ENCODE results near the gene IFT43. TPM values are rescaled to one million over a fixed set of nuclear protein-coding genes. Genes with fewer than 3 reads are reported as not detected.

The IFT43 gene
- total RNA-seq, 2 experiments from 2014 or later = 7.6 to 10.4 TPM

DNA sequence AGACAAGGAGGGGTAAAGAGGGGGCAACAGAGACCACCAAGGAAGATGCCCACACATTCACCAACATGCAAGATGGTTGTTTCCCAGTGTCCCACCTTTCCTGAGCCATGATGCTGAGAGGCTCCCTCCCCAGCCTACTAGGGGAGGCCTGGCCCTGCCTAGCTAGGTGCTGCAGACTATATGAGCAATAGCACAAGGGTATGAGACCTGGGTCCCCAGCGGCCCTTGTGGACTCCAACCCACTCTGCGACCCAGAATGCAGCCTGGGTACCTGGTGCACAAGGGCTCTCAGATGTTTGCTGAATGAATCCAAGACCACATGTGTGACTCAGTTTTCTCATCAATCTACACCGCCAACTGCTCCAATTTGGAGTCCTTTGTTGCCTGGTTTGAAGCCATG is 17.7 kb upstream of the IFT43 start:
- intact Hi-C loops (cut with micrococcal nuclease) = no loop called here
- ChIA-PET CTCF (interaction anchor here (1.2 to 4.7 kb wide), 2 partner anchors 15 to 61 kb away, joined by 3 to 16 read pairs; no protein-coding TSS in a partner anchor), POLR2A (interaction anchor here (1.2 kb wide), 1 partner anchor 81 kb away, joined by 4 read pairs; no protein-coding TSS in a partner anchor)
- Mint-ChIP-seq H3K4me3 (no peak overlapping the region), H3K27me3 (no peaks in the 10 kb centered on the region), H3K4me1 (ENCODE audit: low read depth) (no peaks in the 10 kb centered on the region), H3K9me3 (no peaks in the 10 kb centered on the region), H3K27ac (no peak overlapping the region), H3K36me3 (ENCODE audit: low read depth) (no peaks in the 10 kb centered on the region)
- ATAC-seq (no peak), DNase-seq (no peak)
- TF ChIP-seq, protein P1, sequence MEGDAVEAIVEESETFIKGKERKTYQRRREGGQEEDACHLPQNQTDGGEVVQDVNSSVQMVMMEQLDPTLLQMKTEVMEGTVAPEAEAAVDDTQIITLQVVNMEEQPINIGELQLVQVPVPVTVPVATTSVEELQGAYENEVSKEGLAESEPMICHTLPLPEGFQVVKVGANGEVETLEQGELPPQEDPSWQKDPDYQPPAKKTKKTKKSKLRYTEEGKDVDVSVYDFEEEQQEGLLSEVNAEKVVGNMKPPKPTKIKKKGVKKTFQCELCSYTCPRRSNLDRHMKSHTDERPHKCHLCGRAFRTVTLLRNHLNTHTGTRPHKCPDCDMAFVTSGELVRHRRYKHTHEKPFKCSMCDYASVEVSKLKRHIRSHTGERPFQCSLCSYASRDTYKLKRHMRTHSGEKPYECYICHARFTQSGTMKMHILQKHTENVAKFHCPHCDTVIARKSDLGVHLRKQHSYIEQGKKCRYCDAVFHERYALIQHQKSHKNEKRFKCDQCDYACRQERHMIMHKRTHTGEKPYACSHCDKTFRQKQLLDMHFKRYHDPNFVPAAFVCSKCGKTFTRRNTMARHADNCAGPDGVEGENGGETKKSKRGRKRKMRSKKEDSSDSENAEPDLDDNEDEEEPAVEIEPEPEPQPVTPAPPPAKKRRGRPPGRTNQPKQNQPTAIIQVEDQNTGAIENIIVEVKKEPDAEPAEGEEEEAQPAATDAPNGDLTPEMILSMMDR (IDR thresholded peaks at IDR 0.05) = no peak

DNA sequence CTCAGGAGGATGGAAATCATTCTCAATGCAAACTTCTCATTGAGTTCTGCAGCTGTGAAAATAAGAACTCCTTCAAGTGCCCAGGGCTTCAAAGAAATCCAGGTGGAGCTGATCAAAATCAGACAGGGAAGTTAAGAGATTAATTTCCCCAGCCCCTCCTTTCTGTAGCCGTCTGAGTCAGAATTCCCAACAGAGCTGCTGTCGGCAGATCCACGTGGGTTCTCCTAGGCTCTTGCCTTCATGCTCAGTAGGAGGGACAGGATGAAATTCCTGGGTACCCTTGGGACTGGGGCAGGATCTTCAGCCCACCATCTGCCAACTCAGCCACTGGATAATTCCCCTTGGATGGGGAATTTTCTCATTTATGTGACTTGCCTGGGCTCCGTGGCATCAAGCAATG is 17.1 kb upstream of the IFT43 start:
- H3K27ac Mint-ChIP-seq = no peak overlapping the region
- H3K4me1 Mint-ChIP-seq (ENCODE audit: low read depth) = no peaks in the 10 kb centered on the region
- ATAC-seq = no peak
- no peaks in the 10 kb centered on the region for H3K9me3 Mint-ChIP-seq
- H3K4me3 Mint-ChIP-seq = no peak overlapping the region
- no peaks in the 10 kb centered on the region for H3K36me3 Mint-ChIP-seq (ENCODE audit: low read depth)
- CTCF ChIA-PET = interaction anchor here (1.8 to 4.7 kb wide), 2 partner anchors 10 to 62 kb away, joined by 8 to 16 read pairs; no protein-coding TSS in a partner anchor
- POLR2A ChIA-PET = interaction anchor here (1.2 kb wide), 1 partner anchor 82 kb away, joined by 4 read pairs; no protein-coding TSS in a partner anchor
- no peaks in the 10 kb centered on the region for H3K27me3 Mint-ChIP-seq
- TF ChIP-seq, protein P1 (IDR thresholded peaks at IDR 0.05) = no peak
- no peak for DNase-seq
- intact Hi-C loops (cut with micrococcal nuclease) = no loop called here

DNA sequence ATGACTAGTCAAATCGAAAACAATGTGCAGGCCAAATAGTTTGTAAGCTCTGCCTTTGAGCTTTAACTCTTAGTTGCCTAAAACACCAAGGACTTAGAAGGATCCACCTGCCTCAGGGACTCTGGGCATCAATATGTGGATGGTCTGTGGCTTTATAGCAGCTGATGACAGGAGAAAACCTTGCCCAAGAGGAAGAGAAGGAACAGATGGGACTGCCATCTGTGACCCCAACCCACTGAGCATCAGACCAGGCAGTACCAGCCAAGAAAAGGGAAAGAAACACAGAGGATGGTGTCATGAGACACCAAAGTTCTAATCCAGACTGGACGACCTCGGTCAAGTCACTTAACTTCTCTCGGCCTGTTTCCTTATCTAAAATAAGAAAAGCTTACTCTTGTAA is 16.4 kb upstream of the IFT43 start:
- ATAC-seq = no peak
- no peaks in the 10 kb centered on the region for H3K36me3 Mint-ChIP-seq (ENCODE audit: low read depth)
- ChIA-PET POLR2A (interaction anchor here (1.1 to 1.2 kb wide), 2 partner anchors 82 to 306 kb away, joined by 3 to 4 read pairs; no protein-coding TSS in a partner anchor), CTCF (interaction anchor here (1.0 to 4.7 kb wide), 3 partner anchors 10 to 63 kb away, joined by 4 to 16 read pairs (median 8); no protein-coding TSS in a partner anchor)
- H3K27me3 Mint-ChIP-seq = no peaks in the 10 kb centered on the region
- H3K4me1 Mint-ChIP-seq (ENCODE audit: low read depth) = no peaks in the 10 kb centered on the region
- DNase-seq = no peak
- H3K9me3 Mint-ChIP-seq = no peaks in the 10 kb centered on the region
- TF ChIP-seq, protein P1 (IDR thresholded peaks at IDR 0.05) = no peak
- no peak overlapping the region for H3K4me3 Mint-ChIP-seq
- no peak overlapping the region for H3K27ac Mint-ChIP-seq
- intact Hi-C loops (cut with micrococcal nuclease) = no loop called here

DNA sequence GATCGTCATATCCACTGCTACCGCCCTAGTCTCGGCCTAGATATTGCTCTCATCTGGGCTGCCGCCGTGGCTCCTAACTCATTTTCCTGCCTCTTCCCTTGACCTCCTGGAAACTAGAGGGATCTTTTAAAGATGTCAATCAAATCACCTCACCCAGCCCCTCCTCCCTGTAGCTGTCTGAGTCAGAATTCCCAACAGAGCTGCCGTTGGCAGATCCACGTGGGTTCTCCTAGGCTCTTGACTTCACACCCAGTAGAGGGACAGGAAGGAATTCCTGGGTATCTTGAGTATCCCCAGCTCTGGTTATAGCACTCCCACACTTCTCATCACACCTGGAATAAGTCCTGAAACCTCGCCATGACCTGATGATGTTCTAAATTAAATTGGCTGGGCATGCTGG is 15.7 kb upstream of the IFT43 start:
- POLR2A ChIA-PET = interaction anchor here (1.1 kb wide), 1 partner anchor 306 kb away, joined by 3 read pairs; no protein-coding TSS in a partner anchor
- Mint-ChIP-seq H3K4me3 (no peak overlapping the region), H3K27me3 (no peaks in the 10 kb centered on the region), H3K9me3 (no peaks in the 10 kb centered on the region), H3K4me1 (ENCODE audit: low read depth) (no peaks in the 10 kb centered on the region), H3K27ac (no peak overlapping the region), H3K36me3 (ENCODE audit: low read depth) (no peaks in the 10 kb centered on the region)
- CTCF ChIA-PET = interaction anchor here (0.6 to 4.7 kb wide), 4 partner anchors 9 to 63 kb away, joined by 3 to 16 read pairs (median 6); no protein-coding TSS in a partner anchor
- intact Hi-C loops (cut with micrococcal nuclease) = no loop called here
- DNase-seq = no peak
- no peak for ATAC-seq
- TF ChIP-seq, protein P1 (IDR thresholded peaks at IDR 0.05) = no peak

DNA sequence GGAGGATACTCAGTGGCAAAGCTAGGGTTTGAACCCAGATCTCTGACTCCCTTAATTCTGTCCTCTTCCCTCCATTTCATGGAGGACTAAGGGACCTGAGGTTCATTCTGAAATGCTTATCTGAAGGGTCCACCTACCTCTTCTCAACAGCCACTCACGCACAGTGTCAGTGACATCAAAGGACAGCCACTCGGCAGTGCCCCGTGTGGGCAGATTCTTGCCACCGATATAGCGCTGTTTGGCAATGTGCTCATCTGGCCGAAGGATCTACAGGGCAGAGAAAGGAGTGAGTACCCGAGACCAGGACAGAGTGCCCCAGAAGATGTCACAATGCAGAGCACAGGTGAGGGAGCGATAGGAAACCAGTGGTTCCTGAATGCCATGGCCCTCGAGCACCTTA is 14.6 kb upstream of the IFT43 start:
- Mint-ChIP-seq H3K9me3 (no peaks in the 10 kb centered on the region), H3K4me1 (ENCODE audit: low read depth) (no peaks in the 10 kb centered on the region), H3K36me3 (ENCODE audit: low read depth) (peaks cover 2% of the 10 kb centered on the region), H3K27ac (no peak overlapping the region), H3K4me3 (no peak overlapping the region), H3K27me3 (no peaks in the 10 kb centered on the region)
- ChIA-PET CTCF (interaction anchor here (1.2 to 4.7 kb wide), 2 partner anchors 65 to 262 kb away, joined by 4 to 16 read pairs; no protein-coding TSS in a partner anchor), POLR2A (no interaction called here)
- DNase-seq = no peak
- intact Hi-C loops (cut with micrococcal nuclease) = no loop called here
- TF ChIP-seq, protein P1 (IDR thresholded peaks at IDR 0.05) = no peak
- ATAC-seq = no peak

Measured in activated CD8-positive, alpha-beta T cell treated with anti-CD3 and anti-CD28 coated beads for 36 hours (primary cell).